Activated naive CD4-positive, alpha-beta T cell treated with anti-CD3 and anti-CD28 coated beads, Interleukin-2, amount 10 ng/mL, durations not matched to agents 5 hours and 36 hours (primary cell): ENCODE measurements around the gene KCNK2. TPM values are rescaled to one million over a fixed set of nuclear protein-coding genes. Genes with fewer than 3 reads are reported as not detected.

Experiments
- total RNA-seq, 2 experiments: library from RNA; stranded (reverse); gene quantifications; one replicate each; pipeline ENCODE4 v1.2.3, GENCODE V29; 2021

KCNK2 gene, protein sequence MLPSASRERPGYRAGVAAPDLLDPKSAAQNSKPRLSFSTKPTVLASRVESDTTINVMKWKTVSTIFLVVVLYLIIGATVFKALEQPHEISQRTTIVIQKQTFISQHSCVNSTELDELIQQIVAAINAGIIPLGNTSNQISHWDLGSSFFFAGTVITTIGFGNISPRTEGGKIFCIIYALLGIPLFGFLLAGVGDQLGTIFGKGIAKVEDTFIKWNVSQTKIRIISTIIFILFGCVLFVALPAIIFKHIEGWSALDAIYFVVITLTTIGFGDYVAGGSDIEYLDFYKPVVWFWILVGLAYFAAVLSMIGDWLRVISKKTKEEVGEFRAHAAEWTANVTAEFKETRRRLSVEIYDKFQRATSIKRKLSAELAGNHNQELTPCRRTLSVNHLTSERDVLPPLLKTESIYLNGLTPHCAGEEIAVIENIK
- not detected for total RNA-seq

DNA sequence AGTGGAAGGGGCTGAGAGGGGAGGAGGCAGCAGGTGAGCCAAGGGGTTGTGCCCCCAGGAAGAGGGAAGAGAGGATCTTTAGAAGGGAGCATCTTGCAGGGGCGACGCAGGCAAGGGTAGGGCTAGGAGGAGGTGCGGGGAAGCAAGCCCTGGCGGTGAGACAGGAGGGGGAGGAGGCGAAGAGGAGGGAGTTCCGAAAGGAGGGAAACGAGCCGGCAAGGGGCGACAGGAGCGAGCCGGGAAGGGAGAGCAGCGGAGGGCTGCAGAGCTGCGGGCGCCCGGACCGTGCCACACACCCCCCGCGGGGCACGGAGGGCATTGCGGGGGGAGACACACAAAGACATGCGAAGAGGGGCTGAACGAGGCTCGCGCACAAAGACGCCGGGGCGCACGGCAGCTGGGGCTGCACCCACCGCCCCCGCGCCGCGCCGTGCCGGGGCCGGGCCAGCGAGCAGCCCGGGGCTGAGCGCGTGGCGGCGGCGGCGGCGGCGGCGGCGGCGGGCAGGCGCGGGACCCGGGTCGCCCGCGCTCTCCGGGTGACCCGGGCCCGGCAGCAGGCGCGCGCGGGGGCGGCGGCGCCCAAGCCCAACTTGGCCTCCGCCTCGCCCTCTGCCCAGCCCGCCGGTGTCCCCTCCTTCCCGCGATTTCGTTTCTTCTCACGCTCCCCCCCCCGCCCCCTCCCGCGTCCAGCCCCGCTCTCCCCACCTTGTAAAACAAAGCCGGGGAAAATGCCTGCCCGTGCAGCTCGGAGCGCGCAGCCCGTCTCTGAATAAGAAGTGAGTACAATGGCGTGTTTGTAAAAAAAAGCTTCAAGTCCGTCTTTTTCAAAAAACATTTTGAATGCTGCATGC, at the start of gene KCNK2:
Gene KCNK2 (plus strand): TSS at position 206 of the 851 bp plus-strand sequence. CDS start 649 bp downstream, outside the sequence.

